Measurements from ENCODE around the gene FSTL5. TPM values are rescaled to one million over a fixed set of nuclear protein-coding genes. Genes with fewer than 3 reads are reported as not detected.

The FSTL5 gene
- total and polyA plus RNA-seq, 2 of the 8 experiments (the other 6 are each of a cell fraction or from before 2014, with no cell fraction given): 0.09 to 0.32 TPM

GRCh38 chr4:161704653-161705052, 459.1 kb downstream of the FSTL5 start:
- DNase-seq (ENCODE audit: low read depth in 1 of 2, low spot score in 2 of 2): no peak
- POLR2A ChIA-PET (ENCODE audit: partially characterized antibody): no interaction called here
- no peak for FAIRE-seq
- H4K91ac ChIP-seq (replicated peaks; ENCODE audit: insufficient read length, low read length): no peak overlapping the region
- H3K36me3 ChIP-seq (ENCODE audit: control insufficient read depth in 2 of 4, insufficient read depth in 4 of 4, low read length in 3 of 4): no peaks in the 10 kb centered on the region
- H3K4ac ChIP-seq (replicated peaks; ENCODE audit: insufficient read length, low read depth, low read length): no peak overlapping the region
- H3K79me1 ChIP-seq (ENCODE audit: low read depth, low read length): no peaks in the 10 kb centered on the region
- no peak overlapping the region for H3K56ac ChIP-seq (replicated peaks; ENCODE audit: insufficient read length, low read depth, low read length)
- no peak overlapping the region for H2BK15ac ChIP-seq (ENCODE audit: low read length)
- H2BK12ac ChIP-seq (ENCODE audit: low read depth, low read length): no peak overlapping the region
- no peak overlapping the region for H3K9ac ChIP-seq (replicated peaks in 1 of 4; ENCODE audit: extremely low read depth in 1 of 4, low read depth in 3 of 4, low read length in 3 of 4)
- H3K23ac ChIP-seq (ENCODE audit: insufficient read length): no peak overlapping the region
- H2BK5ac ChIP-seq (ENCODE audit: low read depth, low read length): no peak overlapping the region
- H3K27me3 ChIP-seq (replicated peaks in 1 of 4; ENCODE audit: control insufficient read depth in 3 of 4, extremely low read depth in 1 of 4, insufficient read depth in 3 of 4, low read length in 3 of 4): no peaks in the 10 kb centered on the region
- no peak overlapping the region for H2BK20ac ChIP-seq (ENCODE audit: low read length)
- no peaks in the 10 kb centered on the region for H4K20me1 ChIP-seq (replicated peaks in 1 of 2; ENCODE audit: control insufficient read depth in 1 of 2, insufficient read depth in 2 of 2, low read length in 2 of 2)
- H4K8ac ChIP-seq (ENCODE audit: extremely low read depth, insufficient read depth, low read length): no peak overlapping the region
- 51% methylated on average over 3 of the region's 3 CpGs; no CpG with 5 or more reads in 1 of the 2 experiments for WGBS, 2 experiments (ENCODE audit: extremely low coverage in 1 of 2, insufficient coverage in 1 of 2, insufficient read length in 1 of 2, insufficient replicate concordance in 2 of 2, low coverage in 1 of 2, low lambda C conversion rate in 2 of 2, missing lambda C conversion rate in 1 of 2)
- no peak overlapping the region for H2BK120ac ChIP-seq (replicated peaks; ENCODE audit: low read depth, low read length)
- H3K23me2 ChIP-seq (ENCODE audit: low read depth, low read length): no peaks in the 10 kb centered on the region
- no peak overlapping the region for H3K27ac ChIP-seq (ENCODE audit: low read depth, low read length)
- no peak overlapping the region for H3K18ac ChIP-seq (ENCODE audit: extremely low read depth, low read length)
- H4K5ac ChIP-seq (ENCODE audit: insufficient read length, low read depth, low read length): no peak overlapping the region
- CTCF ChIA-PET (ENCODE audit: partially characterized antibody): interaction anchor here (0.7 to 1.3 kb wide), 3 partner anchors 8 to 427 kb away, joined by 3 to 5 read pairs (median 3); no protein-coding TSS in a partner anchor
- no peaks in the 10 kb centered on the region for H3K79me2 ChIP-seq (ENCODE audit: control insufficient read depth in 1 of 2, insufficient read depth in 2 of 2, low read length in 2 of 2)
- H3K4me3 ChIP-seq (ENCODE audit: extremely low read depth in 1 of 4, insufficient read depth in 2 of 4, low read depth in 3 of 4, low read length in 4 of 4): no peak overlapping the region
- H2AK5ac ChIP-seq (ENCODE audit: low read depth, low read length): no peak overlapping the region
- no peaks in the 10 kb centered on the region for H3K9me3 ChIP-seq (ENCODE audit: insufficient read depth in 2 of 2, low read depth in 1 of 2, low read length in 1 of 2)
- H3K4me2 ChIP-seq (ENCODE audit: insufficient read depth in 1 of 2, low read depth in 2 of 2, low read length in 2 of 2): no peak overlapping the region
- no peaks in the 10 kb centered on the region for H3K4me1 ChIP-seq (replicated peaks in 1 of 4; ENCODE audit: control insufficient read depth in 3 of 4, insufficient read depth in 4 of 4, low read length in 3 of 4)
- no peak overlapping the region for H2AFZ ChIP-seq (ENCODE audit: low read length)
- H3K14ac ChIP-seq (ENCODE audit: insufficient read length): no peak overlapping the region
- no peak for TF ChIP-seq HDAC6 (IDR thresholded peaks at IDR 0.05; ENCODE audit: low read depth, low read length)
- no peak for TF ChIP-seq TBP (IDR thresholded peaks at IDR 0.05; ENCODE audit: low read depth, low read length)
- TF ChIP-seq EP300 (IDR thresholded peaks at IDR 0.05; ENCODE audit: borderline replicate concordance in 1 of 2, low read depth in 2 of 2, low read length in 2 of 2): no peak
- TF ChIP-seq RAD21 (IDR thresholded peaks at IDR 0.05 in 1 of 2, conservative IDR thresholded peaks at IDR 0.05 in 1 of 2; ENCODE audit: low read depth in 2 of 2, low read length in 2 of 2): peak in 1 of 2 experiments; percentile 15; a peak in 3 of 4 replicates
- TF ChIP-seq TAF7 (optimal IDR thresholded peaks at IDR 0.05; ENCODE audit: borderline replicate concordance, low read depth, low read length): no peak
- no peak for TF ChIP-seq TAF1 (IDR thresholded peaks at IDR 0.05; ENCODE audit: low read depth, low read length)
- TF ChIP-seq KDM1A (IDR thresholded peaks at IDR 0.05; ENCODE audit: borderline replicate concordance, low read length): no peak
- TF ChIP-seq JUND (IDR thresholded peaks at IDR 0.05; ENCODE audit: low read length): no peak
- TF ChIP-seq CTCF (IDR thresholded peaks at IDR 0.05; ENCODE audit: control extremely low read depth in 1 of 3, insufficient read depth in 1 of 3, low read depth in 1 of 3, low read length in 3 of 3): peak in 1 of 3 experiments; percentile 22; a peak in 1 of 4 replicates
- TF ChIP-seq BRCA1 (IDR thresholded peaks at IDR 0.05; ENCODE audit: low read depth, low read length): no peak

Measured in H1 (cell line).